ENCODE results near the gene HRK.

DNA sequence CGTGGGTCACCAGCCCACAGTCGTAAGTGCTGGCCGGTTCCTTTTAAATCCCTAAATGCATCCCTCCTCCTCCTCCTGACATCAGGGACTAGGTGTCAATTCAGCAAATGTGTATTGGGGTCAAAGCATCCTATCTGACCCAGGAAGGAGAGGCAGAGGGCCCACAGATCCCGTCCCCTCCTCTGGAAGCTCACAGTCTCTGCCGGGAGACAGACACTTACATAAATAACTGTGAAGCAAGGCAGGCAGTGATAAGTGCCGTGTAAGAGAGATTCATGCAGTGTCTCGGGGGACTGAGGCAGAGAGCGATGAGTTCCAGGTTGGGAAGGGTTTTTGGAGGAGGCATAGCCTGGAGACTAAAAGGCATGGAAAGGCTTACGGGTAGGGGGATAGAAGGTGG is 44.1 kb downstream of the HRK start:
- no peak for TF ChIP-seq POLR2A (IDR thresholded peaks at IDR 0.05)
- TF ChIP-seq, protein P1, sequence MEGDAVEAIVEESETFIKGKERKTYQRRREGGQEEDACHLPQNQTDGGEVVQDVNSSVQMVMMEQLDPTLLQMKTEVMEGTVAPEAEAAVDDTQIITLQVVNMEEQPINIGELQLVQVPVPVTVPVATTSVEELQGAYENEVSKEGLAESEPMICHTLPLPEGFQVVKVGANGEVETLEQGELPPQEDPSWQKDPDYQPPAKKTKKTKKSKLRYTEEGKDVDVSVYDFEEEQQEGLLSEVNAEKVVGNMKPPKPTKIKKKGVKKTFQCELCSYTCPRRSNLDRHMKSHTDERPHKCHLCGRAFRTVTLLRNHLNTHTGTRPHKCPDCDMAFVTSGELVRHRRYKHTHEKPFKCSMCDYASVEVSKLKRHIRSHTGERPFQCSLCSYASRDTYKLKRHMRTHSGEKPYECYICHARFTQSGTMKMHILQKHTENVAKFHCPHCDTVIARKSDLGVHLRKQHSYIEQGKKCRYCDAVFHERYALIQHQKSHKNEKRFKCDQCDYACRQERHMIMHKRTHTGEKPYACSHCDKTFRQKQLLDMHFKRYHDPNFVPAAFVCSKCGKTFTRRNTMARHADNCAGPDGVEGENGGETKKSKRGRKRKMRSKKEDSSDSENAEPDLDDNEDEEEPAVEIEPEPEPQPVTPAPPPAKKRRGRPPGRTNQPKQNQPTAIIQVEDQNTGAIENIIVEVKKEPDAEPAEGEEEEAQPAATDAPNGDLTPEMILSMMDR (IDR thresholded peaks at IDR 0.05) = no peak

Data from heart left ventricle (tissue), 13 donors.